ENCODE data around the gene CSRNP2.
A peak's percentile ranks its signal among the peaks of the same experiment; 100 is the strongest.
"Not testable (repeated sequence)": the region's sequence is repeated elsewhere in the genome, so short reads cannot be mapped to it uniquely, and the experiment has no call there.

The CSRNP2 gene

DNA sequence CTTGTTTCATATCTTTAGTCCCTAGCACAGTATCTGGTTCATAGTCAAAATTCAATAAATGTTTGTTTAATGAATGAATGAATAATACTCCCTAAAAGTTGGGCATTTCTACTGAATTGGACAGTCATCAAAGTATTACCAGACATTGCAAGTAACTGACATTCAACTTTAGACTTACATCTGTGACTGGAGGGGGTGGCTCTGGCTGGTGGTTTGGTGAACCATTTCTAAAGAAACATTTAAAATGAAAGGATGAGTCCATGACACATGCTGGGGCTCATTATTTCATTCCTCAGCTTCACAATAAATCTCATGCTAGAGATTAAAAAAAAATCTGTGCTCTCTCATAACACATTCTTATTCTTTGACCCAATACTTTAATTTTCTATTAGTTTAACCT lies 20.6 kb upstream of the CSRNP2 start:
- Histone ChIP-seq H3K27ac (ENCODE audit: low read length) (no peak overlapping the region), H3K36me3 (ENCODE audit: insufficient read depth, low read depth, low read length) (peaks cover 91% of the 10 kb centered on the region), H3K27me3 (ENCODE audit: insufficient read depth, low read length) (no peaks in the 10 kb centered on the region), H3K9me3 (ENCODE audit: insufficient read depth, low read depth, low read length) (no peaks in the 10 kb centered on the region), H3K4me1 (ENCODE audit: insufficient read depth, low read length) (no peaks in the 10 kb centered on the region), H3K9ac (ENCODE audit: low read depth, low read length) (no peak overlapping the region), H3K4me3 (ENCODE audit: low read length) (no peak overlapping the region)

DNA sequence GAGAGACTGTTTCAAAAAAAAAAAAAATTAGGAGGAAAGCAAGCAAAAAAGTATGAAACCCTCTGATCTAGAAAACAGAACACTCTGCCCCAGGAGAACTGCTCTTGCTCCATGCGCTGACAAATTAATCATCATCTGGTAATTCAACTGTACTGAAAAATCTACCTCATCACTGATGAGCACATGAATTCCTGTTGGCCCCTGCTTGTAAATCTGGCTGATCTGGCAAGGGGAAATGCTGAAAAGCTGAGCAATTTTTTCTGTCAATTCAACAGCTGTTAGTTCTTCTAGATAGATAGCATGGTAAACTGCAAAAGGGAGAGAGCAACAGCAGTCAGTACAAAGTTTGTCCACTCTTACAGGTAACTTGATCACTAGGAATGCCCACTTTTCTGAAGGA lies 15.2 kb upstream of the CSRNP2 start:
- Histone ChIP-seq H3K9me3 (ENCODE audit: insufficient read depth, low read depth, low read length) (no peaks in the 10 kb centered on the region), H3K4me3 (ENCODE audit: low read length) (no peak overlapping the region), H3K27ac (ENCODE audit: low read length) (no peak overlapping the region), H3K36me3 (ENCODE audit: insufficient read depth, low read depth, low read length) (peaks cover 95% of the 10 kb centered on the region), H3K9ac (ENCODE audit: low read depth, low read length) (no peak overlapping the region), H3K27me3 (ENCODE audit: insufficient read depth, low read length) (no peaks in the 10 kb centered on the region), H3K4me1 (ENCODE audit: insufficient read depth, low read length) (no peaks in the 10 kb centered on the region)

DNA sequence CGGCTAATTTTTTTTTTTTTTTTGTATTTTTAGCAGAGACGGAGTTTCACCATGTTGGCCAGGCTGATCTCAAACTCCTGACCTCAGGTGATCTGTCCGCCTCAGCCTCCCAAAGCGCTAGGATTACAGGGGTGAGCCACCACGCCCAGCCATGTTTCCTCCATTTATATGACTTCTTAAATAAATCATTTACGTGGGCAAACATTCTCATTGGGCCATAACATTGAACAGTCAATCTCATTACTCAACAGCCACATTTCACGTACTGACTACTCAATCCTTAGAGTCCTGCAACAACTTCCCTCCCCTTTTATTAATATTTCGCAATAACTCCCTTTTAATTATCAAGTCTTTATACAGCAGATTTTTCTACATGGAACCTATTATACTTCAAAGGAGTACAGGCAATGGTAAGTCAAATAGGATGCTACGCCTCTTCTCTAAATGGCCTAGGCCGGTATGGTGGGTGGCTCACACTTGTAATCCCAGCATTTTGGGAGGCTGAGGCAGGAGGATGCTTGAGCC lies 7.4 kb upstream of the CSRNP2 start:
- H3K27me3 ChIP-seq (ENCODE audit: insufficient read depth, low read length): no peaks in the 10 kb centered on the region
- no peaks in the 10 kb centered on the region for H3K9me3 ChIP-seq (ENCODE audit: insufficient read depth, low read depth, low read length)
- H3K4me1 ChIP-seq (ENCODE audit: insufficient read depth, low read length): no peaks in the 10 kb centered on the region
- no peak overlapping the region for H3K27ac ChIP-seq (ENCODE audit: low read length)
- H3K9ac ChIP-seq (ENCODE audit: low read depth, low read length): no peak overlapping the region
- H3K4me3 ChIP-seq (ENCODE audit: low read length): no peak overlapping the region
- peaks cover 28% of the 10 kb centered on the region for H3K36me3 ChIP-seq (ENCODE audit: insufficient read depth, low read depth, low read length)

DNA sequence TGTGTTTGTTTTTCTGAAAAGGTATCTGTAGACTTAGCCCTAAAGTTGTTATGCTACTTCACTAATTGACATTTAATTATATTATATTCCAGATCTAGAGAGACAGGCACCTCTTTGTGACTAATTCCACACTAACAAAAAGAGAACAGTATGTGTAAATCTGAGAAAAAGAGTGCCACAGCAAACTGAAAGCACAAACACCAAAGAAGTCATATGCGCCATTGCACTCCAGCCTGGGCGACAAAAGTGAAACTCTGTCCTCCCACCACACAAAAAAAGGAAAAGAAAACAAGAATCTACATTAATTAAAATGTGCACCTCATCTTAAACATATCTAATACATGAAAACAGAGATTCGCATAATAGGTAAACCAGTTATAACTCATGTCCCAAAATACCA lies 4.4 kb upstream of the CSRNP2 start:
- Histone ChIP-seq H3K36me3 (ENCODE audit: insufficient read depth, low read depth, low read length) (0 out of 2 replicates have a peak, but pooled peaks cover 5% of the 10 kb centered on the region), H3K27me3 (ENCODE audit: insufficient read depth, low read length) (no peaks in the 10 kb centered on the region), H3K9ac (ENCODE audit: low read depth, low read length) (no peak overlapping the region), H3K4me3 (ENCODE audit: low read length) (no peak overlapping the region), H3K27ac (ENCODE audit: low read length) (no peak overlapping the region), H3K4me1 (ENCODE audit: insufficient read depth, low read length) (peaks cover 2% of the 10 kb centered on the region; the same call in 1 of the 2 replicates), H3K9me3 (ENCODE audit: insufficient read depth, low read depth, low read length) (no peaks in the 10 kb centered on the region)

DNA sequence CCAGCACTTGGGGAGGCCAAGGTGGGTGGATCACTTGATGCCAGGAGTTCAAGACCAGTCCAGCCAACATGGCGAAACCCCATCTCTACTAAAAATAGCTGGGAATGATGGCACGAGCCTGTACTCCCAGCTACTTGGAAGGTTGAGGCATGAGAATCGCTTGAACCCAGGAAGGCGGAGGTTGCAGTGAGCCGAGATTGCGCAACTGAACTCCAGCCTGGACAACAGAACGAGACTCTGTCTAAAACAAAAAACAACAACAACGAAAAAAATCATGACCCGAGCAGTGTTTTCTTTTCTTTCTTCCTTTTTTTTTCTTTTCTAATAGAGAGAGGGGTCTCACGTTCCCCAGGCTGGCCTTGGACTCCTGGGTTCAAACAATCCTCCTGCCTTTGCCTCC lies 3.5 kb upstream of the CSRNP2 start:
- Histone ChIP-seq H3K4me1 (ENCODE audit: insufficient read depth, low read length) (peaks cover 6% of the 10 kb centered on the region), H3K27me3 (ENCODE audit: insufficient read depth, low read length) (no peaks in the 10 kb centered on the region), H3K36me3 (ENCODE audit: insufficient read depth, low read depth, low read length) (0 out of 2 replicates have a peak, but pooled peaks cover 4% of the 10 kb centered on the region), H3K9me3 (ENCODE audit: insufficient read depth, low read depth, low read length) (no peaks in the 10 kb centered on the region), H3K4me3 (ENCODE audit: low read length) (no peak overlapping the region), H3K9ac (ENCODE audit: low read depth, low read length) (no peak overlapping the region), H3K27ac (ENCODE audit: low read length) (no peak overlapping the region)

DNA sequence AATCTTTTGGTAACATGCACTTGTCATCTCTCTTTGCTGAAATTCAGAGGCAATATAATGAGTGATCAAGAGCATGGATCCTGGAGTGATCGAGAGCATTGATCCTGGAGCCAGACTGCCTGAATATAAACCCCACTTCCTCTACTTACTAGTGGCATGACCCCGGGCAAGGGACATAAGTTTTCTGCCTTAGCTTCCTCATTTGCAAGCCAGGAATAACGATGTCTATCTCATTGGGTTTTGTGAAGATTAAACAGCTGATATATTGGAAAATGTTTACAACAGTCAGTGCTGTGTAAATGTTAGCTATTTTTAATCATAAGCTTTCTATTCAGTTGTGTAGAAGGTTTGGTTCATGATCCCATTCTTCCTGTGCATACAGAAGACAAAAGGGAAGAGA lies 2.4 kb upstream of the CSRNP2 start:
- Histone ChIP-seq H3K4me1 (ENCODE audit: insufficient read depth, low read length) (peaks cover 13% of the 10 kb centered on the region), H3K36me3 (ENCODE audit: insufficient read depth, low read depth, low read length) (no peaks in the 10 kb centered on the region), H3K27ac (ENCODE audit: low read length) (no peak overlapping the region), H3K27me3 (ENCODE audit: insufficient read depth, low read length) (no peaks in the 10 kb centered on the region), H3K9ac (ENCODE audit: low read depth, low read length) (no peak overlapping the region), H3K4me3 (ENCODE audit: low read length) (no peak overlapping the region), H3K9me3 (ENCODE audit: insufficient read depth, low read depth, low read length) (no peaks in the 10 kb centered on the region)

DNA sequence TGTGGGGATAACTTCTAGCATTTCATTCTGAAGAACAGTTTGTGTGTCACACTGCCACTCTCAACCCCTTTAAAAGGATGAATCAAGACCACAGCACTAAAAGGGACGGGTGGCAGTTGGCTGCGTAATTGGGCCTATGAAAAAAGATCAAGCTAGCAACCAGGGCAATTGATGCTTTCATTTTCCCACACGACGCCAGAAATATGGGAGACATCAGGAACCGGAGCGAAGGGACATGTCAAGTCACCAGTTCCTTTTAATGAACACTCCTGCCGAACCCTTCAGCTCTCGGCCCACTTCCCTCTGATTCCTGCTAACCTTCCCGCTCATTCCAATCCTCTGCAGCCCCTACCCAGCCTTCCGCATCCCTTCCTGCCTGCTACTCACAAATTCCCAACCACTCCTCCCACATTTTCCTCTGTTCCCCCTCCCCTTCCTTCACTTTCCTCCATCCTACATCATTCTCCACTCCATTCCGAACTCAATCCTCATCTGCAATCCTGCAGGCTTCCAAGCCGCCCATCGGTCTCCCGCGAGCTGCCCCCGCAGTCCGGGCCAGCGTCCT lies 753 bp downstream of the CSRNP2 start:
- peaks cover 13% of the 10 kb centered on the region for H3K4me1 ChIP-seq (ENCODE audit: insufficient read depth, low read length)
- no peaks in the 10 kb centered on the region for H3K27me3 ChIP-seq (ENCODE audit: insufficient read depth, low read length)
- no peaks in the 10 kb centered on the region for H3K36me3 ChIP-seq (ENCODE audit: insufficient read depth, low read depth, low read length)
- H3K9me3 ChIP-seq (ENCODE audit: insufficient read depth, low read depth, low read length): no peaks in the 10 kb centered on the region
- H3K27ac ChIP-seq (ENCODE audit: low read length): peak overlapping the region; percentile 43
- H3K4me3 ChIP-seq (ENCODE audit: low read length): peak overlapping the region; percentile 83
- peak overlapping the region; percentile 85; the same call in 1 of the 2 replicates for H3K9ac ChIP-seq (ENCODE audit: low read depth, low read length)

DNA sequence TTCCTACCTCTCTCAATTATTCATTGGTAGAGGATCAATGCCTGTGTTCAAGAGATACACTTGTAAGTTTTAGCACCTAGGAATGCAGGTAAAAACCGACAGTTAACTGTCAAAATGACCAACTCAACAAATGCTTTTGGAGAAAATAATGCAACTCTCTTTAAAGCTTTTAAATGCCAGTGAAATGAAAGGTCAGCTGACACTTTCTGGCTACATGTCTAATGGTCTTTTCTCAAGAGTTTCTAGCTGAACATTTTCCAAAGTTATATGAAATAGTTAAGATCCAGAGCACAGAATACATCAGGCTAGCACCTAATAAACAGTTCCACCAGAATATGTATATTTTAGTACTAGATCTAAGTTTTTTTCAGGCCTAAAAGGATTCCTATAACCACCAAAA lies 2.0 kb downstream of the CSRNP2 start:
- Histone ChIP-seq H3K9ac (ENCODE audit: low read depth, low read length) (no peak overlapping the region; the same call in 1 of the 2 replicates), H3K4me3 (ENCODE audit: low read length) (peak overlapping the region; percentile 83; the same call in 1 of the 2 replicates)

DNA sequence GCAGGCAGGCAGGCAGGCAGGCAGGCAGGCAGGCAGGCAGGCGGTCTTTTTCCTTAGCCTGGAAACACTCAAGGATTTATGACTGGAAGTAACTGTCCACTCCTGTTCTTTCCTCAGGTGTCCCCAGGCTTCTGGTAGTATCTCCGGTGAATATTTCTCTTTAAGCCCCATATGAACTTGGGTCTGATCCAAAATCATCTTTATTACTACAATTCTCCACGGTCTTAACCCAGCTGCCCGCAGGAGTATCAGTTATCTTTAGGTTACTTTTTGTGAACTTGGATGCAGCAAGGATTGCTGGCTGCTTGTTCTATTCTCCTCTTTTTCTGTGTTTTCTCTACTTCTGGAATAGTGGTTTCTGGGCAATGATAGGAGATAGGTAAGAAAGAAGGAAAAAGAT lies 3.3 kb downstream of the CSRNP2 start:
- Histone ChIP-seq H3K27me3 (ENCODE audit: insufficient read depth, low read length) (no peaks in the 10 kb centered on the region), H3K27ac (ENCODE audit: low read length) (no peak overlapping the region), H3K9me3 (ENCODE audit: insufficient read depth, low read depth, low read length) (no peaks in the 10 kb centered on the region), H3K4me1 (ENCODE audit: insufficient read depth, low read length) (peaks cover 11% of the 10 kb centered on the region; the same call in 1 of the 2 replicates), H3K9ac (ENCODE audit: low read depth, low read length) (no peak overlapping the region), H3K4me3 (ENCODE audit: low read length) (no peak overlapping the region), H3K36me3 (ENCODE audit: insufficient read depth, low read depth, low read length) (peaks cover 6% of the 10 kb centered on the region; the same call in 1 of the 2 replicates)

More for the DNA sequence above, 2.0 kb downstream of the CSRNP2 start:
- Histone ChIP-seq H3K27ac (ENCODE audit: low read length) (no peak overlapping the region), H3K9me3 (ENCODE audit: insufficient read depth, low read depth, low read length) (no peaks in the 10 kb centered on the region), H3K27me3 (ENCODE audit: insufficient read depth, low read length) (no peaks in the 10 kb centered on the region), H3K4me1 (ENCODE audit: insufficient read depth, low read length) (peaks cover 13% of the 10 kb centered on the region), H3K36me3 (ENCODE audit: insufficient read depth, low read depth, low read length) (0 out of 2 replicates have a peak, but pooled peaks cover under 1% of the 10 kb centered on the region)

DNA sequence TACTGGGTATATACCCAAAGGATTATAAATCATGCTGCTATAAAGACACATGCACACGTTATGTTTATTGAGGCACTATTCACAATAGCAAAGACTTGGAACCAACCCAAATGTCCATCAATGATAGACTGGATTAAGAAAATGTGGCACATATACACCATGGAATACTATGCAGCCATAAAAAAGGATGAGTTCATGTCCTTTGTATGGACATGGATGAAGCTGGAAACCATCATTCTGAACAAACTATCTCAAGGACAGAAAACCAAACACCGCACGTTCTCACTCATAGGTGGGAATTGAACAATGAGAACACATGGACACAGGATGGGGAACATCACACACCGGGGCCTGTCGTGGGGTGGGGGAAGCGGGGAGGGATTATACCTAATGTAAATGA lies 4.5 kb downstream of the CSRNP2 start:
- H3K27me3 ChIP-seq (ENCODE audit: insufficient read depth, low read length); H3K36me3 ChIP-seq (ENCODE audit: insufficient read depth, low read depth, low read length); H3K27ac ChIP-seq (ENCODE audit: low read length); H3K9ac ChIP-seq (ENCODE audit: low read depth, low read length); H3K4me3 ChIP-seq (ENCODE audit: low read length); H3K9me3 ChIP-seq (ENCODE audit: insufficient read depth, low read depth, low read length): not testable (repeated sequence)
- H3K4me1 ChIP-seq (ENCODE audit: insufficient read depth, low read length): peaks cover 11% of the 10 kb centered on the region; the same call in 1 of the 2 replicates

DNA sequence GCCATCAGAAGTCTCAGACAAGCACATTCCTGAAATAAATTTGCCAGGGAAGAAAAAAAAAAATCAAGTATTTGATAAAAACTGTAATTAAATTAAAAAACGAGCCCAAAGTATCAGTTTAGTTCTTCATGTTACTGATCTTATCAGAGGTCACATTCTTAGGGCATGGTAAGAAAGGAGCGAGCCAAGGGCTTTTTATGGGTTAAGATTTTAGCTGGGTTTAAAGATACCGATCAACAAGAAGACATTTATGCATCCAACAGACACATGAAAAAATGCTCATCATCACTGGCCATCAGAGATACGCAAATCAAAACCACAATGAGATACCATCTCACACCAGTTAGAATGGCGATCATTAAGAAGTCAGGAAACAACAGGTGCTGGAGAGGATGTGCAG lies 5.0 kb downstream of the CSRNP2 start:
- not testable (repeated sequence) for H3K27ac ChIP-seq (ENCODE audit: low read length); H3K4me3 ChIP-seq (ENCODE audit: low read length); H3K27me3 ChIP-seq (ENCODE audit: insufficient read depth, low read length); H3K9me3 ChIP-seq (ENCODE audit: insufficient read depth, low read depth, low read length); H3K9ac ChIP-seq (ENCODE audit: low read depth, low read length)
- peaks cover 11% of the 10 kb centered on the region; the same call in 1 of the 2 replicates for H3K4me1 ChIP-seq (ENCODE audit: insufficient read depth, low read length)
- peaks cover 11% of the 10 kb centered on the region for H3K36me3 ChIP-seq (ENCODE audit: insufficient read depth, low read depth, low read length)

DNA sequence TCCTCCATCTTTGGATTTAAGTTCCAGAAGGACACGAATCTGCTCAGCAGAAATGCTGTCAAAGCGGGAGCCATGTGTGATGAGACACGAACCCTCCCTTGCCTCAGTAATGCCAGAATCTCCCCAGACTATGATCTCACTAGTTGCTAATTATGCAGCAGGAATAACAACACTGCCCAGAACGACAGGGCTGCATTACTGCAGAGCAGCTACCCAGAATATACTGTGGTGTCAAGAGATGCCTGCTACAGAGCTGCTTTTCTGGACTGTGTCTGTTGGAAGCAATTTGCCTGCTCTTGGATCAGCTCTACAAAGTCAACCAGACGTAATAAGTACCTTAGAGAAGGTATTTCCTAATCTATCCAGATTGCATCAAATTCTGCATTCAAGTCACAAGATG lies 5.5 kb downstream of the CSRNP2 start:
- Histone ChIP-seq H3K4me1 (ENCODE audit: insufficient read depth, low read length) (peaks cover 11% of the 10 kb centered on the region; the same call in 1 of the 2 replicates), H3K9ac (ENCODE audit: low read depth, low read length) (no peak overlapping the region), H3K27ac (ENCODE audit: low read length) (no peak overlapping the region), H3K27me3 (ENCODE audit: insufficient read depth, low read length) (no peaks in the 10 kb centered on the region), H3K36me3 (ENCODE audit: insufficient read depth, low read depth, low read length) (peaks cover 15% of the 10 kb centered on the region), H3K4me3 (ENCODE audit: low read length) (no peak overlapping the region), H3K9me3 (ENCODE audit: insufficient read depth, low read depth, low read length) (no peaks in the 10 kb centered on the region)
